LNCAP (cell line): ENCODE measurements around the gene SMAD3.

ENCODE experiments used
- CTCF ChIP-seq: fragments of 450-650 bp; IDR thresholded peaks from 2 replicates; pipeline ENCODE4 v1.5.1; 2017; ENCODE audit warnings: mild to moderate bottlenecking

The SMAD3 gene

GRCh38 chr15:67157521-67158252 lies 92.3 kb downstream of the SMAD3 start:
- TF ChIP-seq CTCF, result no peak

- no peak for TF ChIP-seq CTCF
Measured at GRCh38 chr15:67158367-67158766, 93.0 kb downstream of the SMAD3 start.

GRCh38 chr15:67161412-67161811 lies 96.0 kb downstream of the SMAD3 start:
- no peak for TF ChIP-seq CTCF

GRCh38 chr15:67161881-67162280 lies 96.5 kb downstream of the SMAD3 start:
- TF ChIP-seq CTCF, result no peak

- no peak for TF ChIP-seq CTCF
Measured at GRCh38 chr15:67163180-67163579, 97.8 kb downstream of the SMAD3 start.

GRCh38 chr15:67164401-67164791 lies 99.0 kb downstream of the SMAD3 start:
- TF ChIP-seq CTCF, result no peak

GRCh38 chr15:67164811-67165253 lies 99.4 kb downstream of the SMAD3 start:
- TF ChIP-seq CTCF, result no peak
